Astrocyte of the spinal cord (primary cell): ENCODE measurements around the gene HPCAL4.

Experiments used
- DNase-seq: peaks from one replicate; pipeline ENCODE4 v3.0.0; 2011; ENCODE audit warnings: low read depth, low spot score
- H3K4me3 ChIP-seq: 2 replicates; pipeline ENCODE4 v1.5.1; 2011; ENCODE audit warnings: low read depth, mild to moderate bottlenecking, low read length, moderate library complexity
- CTCF ChIP-seq: IDR thresholded peaks from 2 replicates; pipeline ENCODE4 v1.5.1; 2012; ENCODE audit warnings: low read depth, mild to moderate bottlenecking, low read length, inconsistent platforms
- in situ Hi-C: cut with HindIII; loops from 2 replicates; pipeline ENCODE4 v1.10.0; 2017; ENCODE audit warnings: low sequenced_read_pairs

The HPCAL4 gene

GRCh38 chr1:39729842-39730241 is 38.6 kb upstream of the HPCAL4 start:
- TF ChIP-seq CTCF = no peak
- no peak for DNase-seq
- in situ Hi-C loops = no loop called here
- no peak overlapping the region for H3K4me3 ChIP-seq

GRCh38 chr1:39729030-39729429 is 37.8 kb upstream of the HPCAL4 start:
- no peak for TF ChIP-seq CTCF
- in situ Hi-C loops = no loop called here
- no peak for DNase-seq
- H3K4me3 ChIP-seq = no peak overlapping the region

- no peak for TF ChIP-seq CTCF
- in situ Hi-C loops = no loop called here
- H3K4me3 ChIP-seq = no peak overlapping the region
- DNase-seq = no peak
These were observed 36.7 kb upstream of the HPCAL4 start for GRCh38 chr1:39727932-39728317.

- in situ Hi-C loops = no loop called here
These were observed 36.1 kb upstream of the HPCAL4 start for GRCh38 chr1:39727221-39727931.

DNA sequence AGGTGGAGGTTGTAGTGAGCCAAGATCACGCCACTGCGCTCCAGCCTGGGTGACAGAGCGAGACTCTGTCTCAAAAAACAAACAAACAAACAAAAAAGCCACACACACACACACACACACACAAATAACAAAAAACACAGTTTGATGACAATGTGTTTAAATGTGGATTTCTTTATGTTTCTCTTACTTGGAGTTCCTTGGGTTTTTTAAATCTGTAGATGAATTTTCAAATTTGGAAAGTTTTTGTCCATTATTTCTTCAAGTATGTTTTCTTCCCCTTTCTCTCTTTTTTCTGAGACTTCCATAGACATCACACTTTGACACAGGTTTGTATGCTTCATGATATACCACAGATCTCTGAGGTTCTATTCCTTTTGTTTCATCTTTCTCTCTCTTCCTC is 35.4 kb upstream of the HPCAL4 start:
- DNase-seq = no peak
- no peak overlapping the region for H3K4me3 ChIP-seq
- TF ChIP-seq CTCF = no peak
- in situ Hi-C loops = no loop called here

More at GRCh38 chr1:39727221-39727931, 36.1 kb upstream of the HPCAL4 start:
- no peak for DNase-seq
- no peak overlapping the region for H3K4me3 ChIP-seq
- no peak for TF ChIP-seq CTCF

- in situ Hi-C loops = no loop called here
- no peak overlapping the region for H3K4me3 ChIP-seq
- no peak for DNase-seq
- no peak for TF ChIP-seq CTCF
These were observed 31.3 kb upstream of the HPCAL4 start for GRCh38 chr1:39722495-39722894.
